Activated CD4-positive, CD25-positive, alpha-beta regulatory T cell treated with anti-CD3 and anti-CD28 coated beads, Interleukin-2, amount 50 U/mL, for 72 hours (primary cell): ENCODE results near the gene KCNAB3.
A peak's percentile ranks its signal among the peaks of the same experiment; 100 is the strongest.

Source experiments
- DNase-seq: peaks from one replicate; pipeline ENCODE4 v3.0.0; 2021

The KCNAB3 gene

DNA sequence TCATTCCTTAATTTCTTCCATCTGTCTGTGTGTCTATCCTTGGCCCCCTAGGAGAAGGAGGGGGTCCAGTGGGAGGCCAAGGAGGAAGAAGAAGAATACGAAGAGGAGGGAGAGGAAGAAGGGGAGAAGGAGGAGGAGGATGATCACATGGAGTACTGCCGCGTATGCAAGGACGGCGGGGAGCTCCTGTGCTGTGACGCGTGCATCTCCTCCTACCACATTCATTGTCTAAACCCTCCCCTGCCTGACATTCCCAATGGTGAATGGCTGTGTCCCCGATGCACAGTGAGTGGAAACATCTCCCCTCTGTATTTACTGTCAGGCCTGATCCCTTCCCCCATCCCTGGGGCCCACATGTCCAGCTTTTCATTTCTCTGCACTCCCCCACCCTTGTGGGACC, 34.8 kb downstream of the KCNAB3 start:
- no peak for DNase-seq

DNA sequence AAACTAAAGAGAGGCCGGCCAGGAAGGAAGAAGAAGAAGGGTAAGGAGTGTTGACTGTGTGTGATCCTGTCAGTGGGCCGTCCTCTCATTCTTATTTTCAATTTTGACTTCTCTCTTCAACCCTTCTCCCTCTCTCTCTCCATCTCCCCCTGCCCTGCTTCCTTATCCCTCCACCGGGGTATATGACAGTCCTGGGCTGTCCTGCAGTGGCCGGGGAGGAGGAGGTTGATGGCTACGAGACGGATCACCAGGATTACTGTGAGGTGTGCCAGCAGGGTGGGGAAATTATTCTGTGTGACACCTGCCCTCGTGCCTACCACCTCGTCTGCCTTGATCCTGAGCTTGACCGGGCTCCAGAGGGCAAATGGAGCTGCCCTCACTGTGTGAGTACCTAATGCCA, 35.4 kb downstream of the KCNAB3 start:
- DNase-seq: no peak

DNA sequence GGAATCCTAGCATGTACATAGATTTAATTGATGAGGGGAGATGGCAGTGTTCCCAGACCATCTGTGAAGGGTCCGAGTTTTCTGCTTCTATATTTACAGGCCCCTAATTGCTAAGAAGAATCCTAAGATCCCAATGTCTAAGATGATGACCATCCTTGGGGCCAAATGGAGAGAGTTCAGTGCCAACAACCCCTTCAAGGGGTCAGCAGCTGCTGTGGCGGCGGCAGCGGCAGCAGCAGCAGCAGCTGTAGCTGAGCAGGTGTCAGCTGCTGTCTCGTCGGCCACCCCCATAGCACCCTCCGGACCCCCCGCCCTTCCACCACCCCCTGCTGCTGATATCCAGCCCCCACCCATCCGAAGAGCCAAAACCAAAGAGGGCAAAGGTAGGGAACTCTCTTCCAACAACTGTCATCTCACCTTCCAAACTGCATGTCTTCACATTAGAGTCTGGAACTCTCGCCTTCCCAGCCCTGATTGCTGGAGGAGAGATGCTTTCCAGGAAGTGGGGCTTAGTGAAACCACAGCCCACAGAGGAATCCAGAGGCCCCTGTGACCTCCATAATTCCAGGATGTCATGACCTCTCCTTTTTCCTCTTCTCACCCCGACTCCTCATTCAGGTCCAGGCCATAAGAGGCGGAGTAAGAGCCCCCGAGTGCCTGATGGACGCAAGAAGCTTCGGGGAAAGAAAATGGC, 36.3 kb downstream of the KCNAB3 start:
- no peak for DNase-seq

DNA sequence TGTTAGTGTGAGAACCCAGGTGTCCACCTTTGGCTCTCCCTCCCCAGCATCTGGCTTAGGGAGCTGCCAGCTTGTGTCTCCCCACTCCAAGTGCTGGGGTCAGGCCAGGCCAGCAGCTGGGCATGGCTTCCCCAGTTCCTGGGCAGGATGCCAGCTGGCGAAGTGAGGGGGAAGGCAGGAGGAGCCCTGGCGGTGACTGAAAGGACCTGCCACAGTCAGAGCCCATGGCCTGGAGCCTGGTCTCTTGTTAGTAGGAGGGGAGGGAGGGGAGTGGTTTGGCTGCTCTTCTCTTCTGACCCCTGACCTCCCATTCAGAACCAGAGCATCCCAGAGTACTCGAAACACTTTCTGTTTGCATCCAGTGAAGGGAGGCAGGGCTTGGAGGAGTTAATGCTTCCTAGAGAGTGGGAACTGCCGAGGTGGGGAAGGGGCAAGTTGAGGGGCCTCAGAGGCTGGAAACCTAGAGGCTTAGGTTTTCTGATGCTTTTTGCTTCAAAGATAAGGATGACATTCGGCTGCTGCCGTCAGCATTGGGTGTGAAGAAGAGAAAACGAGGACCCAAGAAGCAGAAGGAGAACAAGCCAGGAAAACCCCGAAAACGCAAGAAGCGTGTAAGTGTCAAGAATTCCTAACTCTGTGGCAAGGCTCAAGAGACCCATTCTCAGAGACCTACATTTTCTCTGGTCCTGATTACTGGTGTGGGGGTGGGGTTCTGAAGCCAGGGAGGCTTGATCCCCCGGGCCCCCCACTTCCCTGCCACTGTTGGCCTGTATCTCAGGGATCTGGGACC, 40.3 kb downstream of the KCNAB3 start:
- no peak for DNase-seq

DNA sequence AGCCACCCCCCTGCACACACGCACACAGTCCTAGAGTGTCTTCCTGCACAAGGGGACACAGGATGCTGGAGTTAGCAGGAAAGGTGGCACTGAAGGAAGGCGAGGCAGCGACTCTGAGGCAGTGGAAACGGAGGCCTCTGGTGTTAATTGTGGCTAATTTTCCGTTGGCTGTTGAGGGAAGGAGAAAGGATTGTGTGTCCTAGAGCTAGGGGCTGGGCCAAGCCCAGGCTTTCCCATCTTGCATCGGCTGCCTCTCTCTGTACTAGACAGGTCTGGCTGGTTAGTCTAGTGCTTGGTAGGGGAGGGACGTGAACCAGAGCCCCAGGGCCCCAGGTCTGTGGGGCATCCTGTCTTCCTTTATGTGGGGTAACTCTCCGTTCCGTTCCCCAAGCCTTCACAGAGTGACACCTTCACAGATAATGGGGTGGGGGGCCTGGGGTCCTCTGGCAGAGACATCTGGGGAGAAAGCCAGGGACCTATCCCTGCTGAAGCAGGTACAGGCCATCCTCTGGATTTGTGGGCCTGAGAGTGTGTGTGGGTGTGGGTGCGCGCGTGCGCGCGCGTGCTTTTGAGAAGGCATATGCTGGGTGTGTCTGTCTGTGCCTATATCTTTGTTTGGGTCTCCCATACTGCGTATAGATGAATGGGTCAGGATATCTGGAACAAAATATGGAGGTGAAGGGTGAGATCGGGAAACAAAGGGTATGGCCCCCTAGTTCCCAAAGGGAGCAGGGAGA, 41.3 kb downstream of the KCNAB3 start, which contains the start of gene CHD3:
Gene CHD3 (plus strand): TSS at position 606 of the 737 bp plus-strand sequence. CDS start 212 bp downstream, outside the sequence.
- peak; percentile 55 for DNase-seq

DNA sequence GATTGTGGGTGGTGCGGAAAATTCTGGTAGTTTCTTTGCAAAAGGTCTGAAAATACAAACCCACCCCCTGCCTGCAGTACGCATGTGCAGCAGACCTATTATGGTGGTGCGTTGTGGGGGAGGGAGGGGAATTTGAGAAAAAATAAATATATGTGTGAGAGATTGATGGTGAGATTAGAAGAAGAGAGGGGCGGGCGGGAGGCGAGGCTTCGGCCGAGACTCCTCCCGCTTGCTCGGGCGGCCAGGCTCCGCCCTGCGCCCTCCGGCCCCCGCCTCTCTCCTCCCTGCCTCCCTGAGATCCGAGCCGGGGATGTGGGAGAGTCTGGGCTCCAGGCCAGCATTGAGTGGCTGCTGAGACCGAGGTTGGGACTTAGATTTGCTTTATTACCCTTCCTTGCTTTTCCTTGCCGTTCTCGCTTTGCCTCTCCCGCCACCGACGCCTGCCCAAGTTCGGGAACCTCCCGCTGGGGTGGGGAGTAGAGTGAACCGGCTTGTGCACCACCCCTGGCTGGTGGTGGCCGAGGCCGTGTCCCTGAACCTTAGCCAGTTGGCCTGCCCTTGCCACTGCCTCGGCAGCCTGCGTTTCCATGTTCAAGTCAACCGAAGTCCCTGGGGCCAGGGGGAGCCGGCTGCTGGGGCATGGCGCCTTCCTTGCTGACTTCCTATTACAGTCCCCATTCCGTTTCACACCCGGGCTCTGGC, 42.0 kb downstream of the KCNAB3 start:
- peak; percentile 69 for DNase-seq

DNA sequence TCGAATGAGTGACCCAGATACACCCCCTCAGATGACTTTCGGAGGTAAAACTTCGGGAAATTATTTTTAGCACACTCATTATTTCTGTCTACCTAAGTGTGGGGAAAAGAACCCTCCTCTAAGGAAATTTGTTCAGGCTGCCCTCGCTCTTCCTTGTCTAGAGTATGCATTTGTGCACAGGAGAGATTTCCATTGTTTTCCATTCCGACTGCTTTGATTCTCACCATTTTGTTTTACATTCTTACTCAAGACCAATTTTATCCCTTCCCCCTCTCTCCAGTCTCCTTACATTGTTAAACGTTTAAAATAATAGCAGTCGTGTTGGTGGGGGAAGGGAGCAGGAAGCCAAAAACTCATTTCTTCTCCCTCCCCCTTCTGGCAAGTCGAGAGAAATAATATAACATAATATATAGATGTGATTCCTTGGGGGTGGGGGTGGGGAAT, 42.6 kb downstream of the KCNAB3 start:
- DNase-seq: no peak

DNA sequence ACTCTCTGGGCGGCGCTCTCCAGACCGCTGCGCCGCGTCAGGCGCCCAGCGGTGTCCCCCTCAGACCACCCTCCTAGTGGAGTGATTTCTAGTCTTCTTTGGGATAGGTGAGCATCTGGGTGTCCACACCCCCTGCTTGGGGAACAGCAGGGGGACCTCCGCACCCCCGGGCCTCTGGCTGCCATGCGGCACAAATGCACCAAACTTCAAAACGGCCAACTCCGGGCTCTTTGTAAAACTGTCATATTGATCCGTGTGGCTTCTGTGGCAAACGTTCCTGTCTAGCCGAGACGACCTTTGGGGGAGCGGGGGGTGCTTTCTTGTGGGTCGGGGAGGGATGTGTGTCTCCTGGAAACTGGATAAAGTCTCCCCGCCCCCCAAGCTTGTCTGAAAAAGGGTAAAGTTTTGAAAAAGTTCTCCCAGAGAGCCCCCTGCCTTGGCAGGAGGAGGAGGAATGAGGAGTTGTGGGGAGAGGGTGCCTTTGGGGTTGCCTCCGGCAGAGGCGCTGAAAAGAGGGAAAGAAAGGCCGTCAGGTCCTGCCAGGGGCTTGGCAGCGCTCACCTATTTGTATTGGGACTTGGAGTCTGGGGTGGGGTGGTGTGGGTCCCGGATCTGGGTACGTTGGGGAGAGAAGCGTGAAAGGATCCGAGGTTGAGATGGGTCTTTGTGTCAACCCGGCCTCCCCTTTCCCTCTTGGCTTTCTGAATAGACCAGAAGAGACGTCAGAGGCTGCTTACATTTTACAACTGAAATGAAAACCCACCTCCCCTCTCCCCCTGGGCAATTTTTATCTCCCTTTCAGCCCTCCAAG, 43.2 kb downstream of the KCNAB3 start:
- peak; percentile 53 for DNase-seq

DNA sequence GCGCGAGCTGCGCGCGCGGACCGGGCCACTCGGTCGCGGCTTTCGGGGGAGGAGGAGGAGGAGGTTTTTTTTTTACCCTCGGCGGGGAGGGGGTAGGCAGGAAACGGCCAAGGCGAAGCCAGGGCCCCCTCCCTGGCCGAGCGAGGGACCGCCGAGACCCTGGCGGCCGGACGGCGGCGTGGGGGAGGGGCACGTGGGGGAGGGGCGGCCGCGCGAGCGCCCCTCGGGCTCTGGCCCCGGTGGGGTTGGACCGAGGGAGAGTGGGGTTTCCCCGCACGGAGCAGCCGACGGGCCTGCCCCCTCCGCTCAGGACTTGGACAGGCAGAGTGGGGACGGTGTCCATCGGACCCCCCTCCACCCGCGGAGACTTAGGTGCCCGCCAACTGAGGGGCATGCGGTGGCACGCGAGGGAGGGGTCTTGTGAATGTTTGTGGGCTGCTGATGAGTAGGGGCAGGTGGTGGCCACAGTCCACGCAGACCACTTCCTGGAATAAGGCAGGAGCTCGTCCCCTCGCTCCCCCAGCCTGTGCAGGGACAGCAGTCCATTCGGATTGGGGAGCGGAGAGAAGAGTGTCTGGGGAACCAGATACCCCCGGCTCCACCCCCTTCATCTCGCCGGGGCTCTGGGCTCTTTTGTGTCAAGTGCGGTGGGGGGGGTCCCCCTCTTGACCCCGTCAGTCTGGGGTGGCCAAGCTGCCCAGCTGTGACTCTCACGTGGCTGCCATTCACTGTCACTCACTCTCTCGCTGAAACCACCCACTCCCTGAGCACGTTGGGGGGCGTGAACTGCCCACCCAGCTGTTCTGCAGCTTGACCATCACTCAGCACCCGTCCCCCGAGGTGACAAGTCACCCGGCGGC, 44.1 kb downstream of the KCNAB3 start:
- DNase-seq: peak; percentile 71

DNA sequence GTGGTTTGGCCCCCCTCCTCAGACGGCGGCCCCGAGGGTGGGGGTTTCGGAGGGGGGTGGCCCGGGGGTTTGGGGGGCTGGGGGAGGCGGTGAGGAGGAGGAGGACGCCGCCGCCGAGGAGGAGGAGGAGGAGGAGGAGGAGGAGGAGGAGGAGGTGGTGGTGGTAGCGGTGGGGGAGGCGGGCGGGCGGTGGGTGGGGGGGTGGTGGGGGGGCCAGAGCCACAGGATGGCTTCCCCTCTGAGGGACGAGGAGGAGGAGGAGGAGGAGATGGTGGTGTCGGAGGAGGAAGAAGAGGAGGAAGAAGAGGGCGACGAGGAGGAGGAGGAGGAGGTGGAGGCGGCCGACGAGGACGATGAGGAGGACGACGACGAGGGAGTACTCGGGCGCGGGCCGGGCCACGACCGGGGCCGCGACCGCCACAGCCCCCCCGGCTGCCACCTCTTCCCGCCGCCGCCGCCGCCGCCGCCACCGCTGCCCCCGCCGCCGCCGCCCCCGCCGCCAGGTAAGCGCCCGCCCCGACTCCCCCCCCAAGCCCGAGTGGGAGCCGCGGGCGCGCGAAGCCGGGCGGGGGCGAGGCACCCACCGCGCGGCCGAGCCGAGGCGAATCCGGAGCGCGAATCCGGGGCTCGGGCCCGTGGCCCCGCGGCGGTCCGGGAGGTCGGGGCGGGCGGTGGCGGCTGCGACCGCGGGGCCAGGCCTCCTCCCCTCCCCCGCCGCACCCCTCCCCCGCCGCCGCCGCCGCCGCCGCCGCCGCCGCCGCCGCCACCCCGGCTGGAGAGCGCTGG, 44.9 kb downstream of the KCNAB3 start:
- peak; percentile 49 for DNase-seq

DNA sequence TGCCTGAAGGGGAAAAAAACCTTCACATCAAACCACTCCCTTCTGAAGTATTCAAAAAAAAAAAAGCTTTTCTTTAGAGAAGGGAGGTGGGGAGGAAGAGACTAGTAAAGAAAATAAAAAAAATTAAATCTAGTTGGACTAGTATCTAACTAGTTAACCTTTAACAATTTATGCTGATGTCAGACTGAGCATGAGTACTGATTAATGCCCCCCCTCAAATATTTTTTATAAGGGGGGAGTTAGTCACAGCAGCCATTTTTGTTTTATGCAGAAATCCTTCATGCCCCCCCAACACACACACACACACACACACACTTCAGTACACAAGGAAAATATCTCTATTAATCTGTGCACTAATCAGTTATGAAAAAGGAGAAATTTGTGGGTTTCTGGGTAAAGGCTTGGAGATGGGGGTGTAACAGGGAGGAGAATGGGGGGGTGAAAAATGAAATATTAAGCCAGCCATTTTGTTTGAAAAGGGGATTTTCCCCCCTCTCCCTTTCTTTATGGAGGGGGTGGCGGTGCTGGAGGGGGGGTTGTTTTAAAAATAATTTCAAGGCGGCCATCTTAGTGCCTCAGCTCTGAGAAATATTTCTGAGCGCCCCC, 45.8 kb downstream of the KCNAB3 start:
- DNase-seq: no peak

DNA sequence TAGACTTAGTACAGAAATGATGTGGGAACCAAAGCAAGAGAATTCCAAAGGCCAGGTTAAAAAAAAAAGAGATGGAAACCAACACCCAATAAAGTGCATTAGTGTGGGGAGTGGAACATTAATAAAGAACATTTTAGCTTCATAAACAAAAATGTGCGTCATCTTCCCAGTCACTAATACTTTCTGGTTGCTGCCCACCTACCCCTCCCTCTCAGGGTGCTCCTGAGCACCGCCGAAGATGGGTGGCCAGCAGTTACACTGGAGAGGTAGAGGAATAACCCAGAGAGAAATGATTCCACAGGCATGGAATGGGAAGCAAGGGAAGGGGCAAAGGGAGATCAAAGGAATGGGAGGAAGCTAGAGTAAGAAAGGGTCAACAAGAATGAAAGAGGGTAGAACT, 47.0 kb downstream of the KCNAB3 start:
- no peak for DNase-seq

DNA sequence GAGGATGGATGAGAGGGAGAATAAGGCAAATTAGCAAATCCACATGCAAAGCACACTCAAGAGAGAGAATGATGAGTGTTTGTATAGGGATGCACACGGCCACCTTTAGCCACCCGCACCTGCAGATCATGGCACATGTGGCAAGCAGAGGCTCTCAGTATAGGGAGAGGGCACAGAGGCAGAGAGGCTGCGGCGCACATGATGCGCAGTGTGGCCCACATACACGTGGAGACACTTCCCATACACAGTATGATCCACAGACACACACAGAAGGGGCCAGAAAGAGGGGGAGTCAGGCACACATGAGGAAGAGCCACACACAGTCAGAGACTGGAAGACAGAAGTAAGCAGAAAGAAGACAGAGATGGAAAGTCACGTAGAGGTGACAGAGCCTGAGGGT, 47.6 kb downstream of the KCNAB3 start:
- DNase-seq: no peak

DNA sequence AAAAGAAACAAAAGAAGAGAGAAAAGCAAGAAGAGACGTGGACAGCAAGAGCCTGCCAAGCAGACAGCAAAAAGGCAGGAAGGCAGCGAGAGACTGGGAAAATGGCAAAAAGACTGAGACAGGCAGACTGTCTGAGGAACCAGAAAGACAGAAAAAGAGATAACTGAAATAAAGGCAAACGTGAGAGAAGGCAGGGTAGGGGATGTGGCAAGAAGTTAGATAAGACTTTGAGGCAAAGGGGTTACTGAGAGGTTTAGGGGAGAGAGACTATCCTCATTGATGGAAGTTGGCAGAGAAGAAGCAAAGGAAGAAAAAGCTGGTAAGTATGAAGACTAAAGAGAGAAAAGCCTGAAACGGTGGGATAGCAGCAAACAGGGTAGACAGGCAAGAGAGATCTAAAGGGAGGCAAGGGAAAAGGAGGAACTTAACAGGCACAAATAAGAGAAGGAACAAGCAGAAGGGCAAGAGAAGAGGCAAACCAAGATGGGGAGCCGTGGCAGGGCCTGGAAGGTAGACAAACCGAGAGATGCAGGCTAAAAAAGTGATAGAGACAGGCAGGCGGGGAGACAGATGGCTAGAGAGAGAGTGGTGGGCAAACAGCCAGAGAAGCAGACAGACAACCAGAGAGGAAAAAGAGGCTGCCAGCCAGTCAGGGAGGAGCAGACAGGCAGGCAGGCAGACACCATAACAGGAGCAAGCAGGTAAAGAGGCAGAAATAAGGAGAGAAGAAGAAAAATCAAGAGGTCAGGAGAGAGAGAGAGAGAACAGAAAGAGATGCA, 48.2 kb downstream of the KCNAB3 start:
- no peak for DNase-seq

DNA sequence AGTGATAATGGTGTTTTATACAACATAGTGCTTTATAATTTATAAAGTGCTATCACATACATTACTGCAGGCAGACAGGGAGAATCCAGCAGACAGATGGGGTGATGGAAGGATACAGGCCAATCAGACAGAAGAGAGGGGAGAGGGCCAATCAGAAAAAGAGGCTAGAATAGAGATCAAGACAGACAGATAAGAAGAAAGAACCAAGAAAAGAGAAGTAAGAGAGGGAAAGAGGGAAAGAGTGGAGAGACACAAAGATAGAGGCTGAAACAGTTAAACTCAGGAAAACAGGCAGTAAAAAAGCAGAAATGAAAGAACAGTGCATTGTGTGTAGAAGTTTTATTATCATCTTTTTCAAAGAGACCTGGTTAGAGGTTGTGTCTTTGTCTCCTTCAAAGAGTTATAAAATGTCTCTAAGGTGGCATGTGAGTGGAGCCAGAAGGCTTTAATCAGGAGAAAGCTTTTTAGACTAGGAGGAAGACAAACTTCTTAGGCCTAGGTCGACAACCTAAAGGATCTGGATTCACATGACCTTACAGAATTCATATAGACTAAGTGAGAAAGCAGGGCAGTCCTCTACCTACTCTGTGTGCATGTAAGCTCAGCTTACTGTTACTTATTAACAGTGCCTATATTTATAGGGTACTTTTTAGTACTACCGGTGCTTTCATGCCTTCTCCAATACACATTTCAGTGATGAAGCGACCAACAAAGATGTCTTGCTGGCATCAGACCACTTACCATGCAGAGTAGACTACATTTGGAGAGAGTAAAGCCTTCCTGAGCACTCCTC, 49.4 kb downstream of the KCNAB3 start:
- DNase-seq: no peak

DNA sequence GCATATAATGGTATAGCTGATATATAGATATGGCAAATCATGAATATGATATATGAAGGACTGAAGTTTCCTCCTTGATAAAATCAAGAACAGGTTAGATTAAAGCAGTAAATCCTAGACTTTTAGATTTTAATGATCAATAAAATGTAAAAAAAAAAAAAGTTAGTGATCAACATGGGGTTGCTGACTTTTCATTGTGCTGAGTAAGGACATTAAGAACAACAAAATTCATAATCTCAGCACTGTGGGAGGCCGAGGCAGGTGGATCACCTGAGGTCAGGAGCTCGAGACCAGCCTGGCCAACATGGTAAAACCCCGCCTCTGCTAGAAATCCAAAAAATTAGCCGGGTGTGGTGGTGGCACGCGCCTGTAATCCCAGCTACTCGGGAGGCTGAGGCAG, 51.4 kb downstream of the KCNAB3 start:
- DNase-seq: no peak

DNA sequence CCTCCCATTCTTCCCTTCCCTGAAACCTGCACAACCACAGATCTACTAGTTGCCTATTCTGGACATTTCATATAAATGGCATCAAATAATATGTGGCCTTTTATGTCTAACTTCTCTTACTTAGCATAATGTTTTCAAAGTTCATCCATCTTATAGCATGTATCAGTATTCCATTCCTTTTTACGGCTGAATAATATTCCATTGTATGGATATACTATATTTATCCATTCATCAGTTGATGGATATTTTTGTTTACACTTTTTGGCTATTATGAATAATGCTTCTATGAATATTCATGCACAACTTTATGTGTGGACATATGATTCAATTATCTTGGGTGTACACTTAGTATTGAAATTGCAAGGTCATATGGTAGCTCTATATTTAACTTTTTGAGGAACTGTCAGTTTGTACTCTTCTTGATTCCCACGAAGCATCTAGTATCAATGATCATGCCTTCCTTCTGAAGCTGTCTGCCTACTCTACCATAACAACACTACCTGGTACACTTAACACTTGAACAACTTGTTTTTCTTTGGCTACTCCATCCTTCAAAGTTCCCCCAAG, 53.8 kb downstream of the KCNAB3 start:
- no peak for DNase-seq

DNA sequence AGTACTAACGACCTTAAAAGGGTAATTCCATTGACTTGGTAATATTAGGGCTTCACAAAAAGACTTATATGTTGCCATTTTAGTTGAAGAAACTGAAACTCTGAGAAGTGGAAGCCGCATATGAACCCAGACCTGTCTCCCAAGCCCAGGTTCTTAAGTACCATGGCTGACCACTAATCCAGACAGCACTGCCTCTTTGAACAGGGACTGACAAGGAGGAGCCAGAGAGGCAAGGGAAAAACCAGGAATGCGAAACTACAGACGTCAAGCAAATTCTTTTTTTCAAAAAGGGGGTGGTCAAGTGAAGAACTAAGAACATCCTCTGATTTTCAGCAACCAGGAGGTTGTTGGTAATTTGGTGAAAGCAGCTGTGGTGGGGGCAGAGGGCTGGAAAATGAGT, 56.6 kb downstream of the KCNAB3 start:
- no peak for DNase-seq
